Mesothelial cell of epicardium (in vitro differentiated cells): Measurements from ENCODE around the gene CHST11. TPM values are rescaled to one million over a fixed set of nuclear protein-coding genes. Genes with fewer than 3 reads are reported as not detected.

Experiments
- DNase-seq, 2 experiments: peaks; one replicate each; pipeline ENCODE4 v3.0.0; 2021; ENCODE audit warnings: low spot score in 2 of 2; ENCODE audit not compliant: unreplicated experiment in 2 of 2
- H3K27ac Mint-ChIP-seq: 2 replicates; pipeline ENCODE4 v1.8.0; 2021; ENCODE audit warnings: mixed read lengths
- H3K27me3 Mint-ChIP-seq: 2 replicates; pipeline ENCODE4 v1.8.0; 2021; ENCODE audit warnings: low read depth, mixed read lengths
- H3K36me3 Mint-ChIP-seq: 2 replicates; pipeline ENCODE4 v1.8.0; 2021; ENCODE audit warnings: mixed read lengths
- H3K4me1 Mint-ChIP-seq: 2 replicates; pipeline ENCODE4 v1.8.0; 2021; ENCODE audit warnings: mixed read lengths
- H3K4me3 Mint-ChIP-seq: 2 replicates; pipeline ENCODE4 v1.8.0; 2021; ENCODE audit warnings: mild to moderate bottlenecking, moderate library complexity, mixed read lengths
- H3K9me3 Mint-ChIP-seq: 2 replicates; pipeline ENCODE4 v1.8.0; 2021; ENCODE audit warnings: mixed read lengths
- CTCF ChIP-seq: fragments of 200-600 bp; sonication (generic); IDR thresholded peaks from one replicate; pipeline ENCODE4 v1.5.0; 2021; ENCODE audit warnings: antibody characterized with exemption; ENCODE audit not compliant: unreplicated experiment
- total RNA-seq: library from RNA; stranded (reverse); gene quantifications from 3 replicates; pipeline ENCODE4 v1.2.1, GENCODE V29; 2021

Gene CHST11
- total RNA-seq, 1 donor from 2014 or later: 15.0 TPM

GRCh38 chr12:104547235-104547634 is 90.5 kb downstream of the CHST11 start:
- H3K4me1 Mint-ChIP-seq: no peaks in the 10 kb centered on the region
- H3K4me3 Mint-ChIP-seq: no peak overlapping the region
- no peak overlapping the region for H3K27ac Mint-ChIP-seq

GRCh38 chr12:104549815-104550480 is 93.2 kb downstream of the CHST11 start:
- Mint-ChIP-seq H3K27me3 (no peaks in the 10 kb centered on the region), H3K4me3 (no peak overlapping the region), H3K27ac (no peak overlapping the region), H3K4me1 (no peaks in the 10 kb centered on the region), H3K36me3 (peaks cover 2% of the 10 kb centered on the region), H3K9me3 (peaks cover 18% of the 10 kb centered on the region)
- no peak for DNase-seq
- no peak for TF ChIP-seq CTCF

More at GRCh38 chr12:104547235-104547634, 90.5 kb downstream of the CHST11 start:
- no peak for TF ChIP-seq CTCF
- H3K36me3 Mint-ChIP-seq: no peaks in the 10 kb centered on the region
- DNase-seq: no peak
- H3K27me3 Mint-ChIP-seq: no peaks in the 10 kb centered on the region
- peaks cover 5% of the 10 kb centered on the region for H3K9me3 Mint-ChIP-seq

- no peak overlapping the region for H3K4me3 Mint-ChIP-seq
- no peaks in the 10 kb centered on the region for H3K27me3 Mint-ChIP-seq
- peaks cover 18% of the 10 kb centered on the region for H3K9me3 Mint-ChIP-seq
- H3K36me3 Mint-ChIP-seq: peaks cover 2% of the 10 kb centered on the region
- no peak for TF ChIP-seq CTCF
- no peak for DNase-seq
- H3K4me1 Mint-ChIP-seq: peaks cover 6% of the 10 kb centered on the region
- H3K27ac Mint-ChIP-seq: no peak overlapping the region
Measured at GRCh38 chr12:104551313-104551931, 94.7 kb downstream of the CHST11 start.

GRCh38 chr12:104553421-104553820 is 96.7 kb downstream of the CHST11 start:
- DNase-seq: no peak
- H3K9me3 Mint-ChIP-seq: peaks cover 13% of the 10 kb centered on the region
- no peak for TF ChIP-seq CTCF
- H3K27ac Mint-ChIP-seq: no peak overlapping the region
- H3K27me3 Mint-ChIP-seq: no peaks in the 10 kb centered on the region
- peaks cover 6% of the 10 kb centered on the region for H3K4me1 Mint-ChIP-seq
- H3K4me3 Mint-ChIP-seq: no peak overlapping the region
- H3K36me3 Mint-ChIP-seq: peaks cover 2% of the 10 kb centered on the region

- H3K27me3 Mint-ChIP-seq: no peaks in the 10 kb centered on the region
- H3K4me1 Mint-ChIP-seq: peaks cover 6% of the 10 kb centered on the region
- no peak for DNase-seq
- no peak overlapping the region for H3K27ac Mint-ChIP-seq
- H3K9me3 Mint-ChIP-seq: peaks cover 13% of the 10 kb centered on the region
- TF ChIP-seq CTCF: no peak
- no peak overlapping the region for H3K4me3 Mint-ChIP-seq
- H3K36me3 Mint-ChIP-seq: peaks cover 2% of the 10 kb centered on the region
Measured at GRCh38 chr12:104555648-104556047, 98.9 kb downstream of the CHST11 start.
